HG02588 (cell line): ENCODE data around the gene MYADML2.

Experiments
- ATAC-seq: cut with Tn5 transposase; IDR thresholded peaks from one replicate; pipeline ENCODE4 v1.9.1; 2021; ENCODE audit warnings: mild to moderate bottlenecking, moderate library complexity; ENCODE audit not compliant: unreplicated experiment

The MYADML2 gene

DNA sequence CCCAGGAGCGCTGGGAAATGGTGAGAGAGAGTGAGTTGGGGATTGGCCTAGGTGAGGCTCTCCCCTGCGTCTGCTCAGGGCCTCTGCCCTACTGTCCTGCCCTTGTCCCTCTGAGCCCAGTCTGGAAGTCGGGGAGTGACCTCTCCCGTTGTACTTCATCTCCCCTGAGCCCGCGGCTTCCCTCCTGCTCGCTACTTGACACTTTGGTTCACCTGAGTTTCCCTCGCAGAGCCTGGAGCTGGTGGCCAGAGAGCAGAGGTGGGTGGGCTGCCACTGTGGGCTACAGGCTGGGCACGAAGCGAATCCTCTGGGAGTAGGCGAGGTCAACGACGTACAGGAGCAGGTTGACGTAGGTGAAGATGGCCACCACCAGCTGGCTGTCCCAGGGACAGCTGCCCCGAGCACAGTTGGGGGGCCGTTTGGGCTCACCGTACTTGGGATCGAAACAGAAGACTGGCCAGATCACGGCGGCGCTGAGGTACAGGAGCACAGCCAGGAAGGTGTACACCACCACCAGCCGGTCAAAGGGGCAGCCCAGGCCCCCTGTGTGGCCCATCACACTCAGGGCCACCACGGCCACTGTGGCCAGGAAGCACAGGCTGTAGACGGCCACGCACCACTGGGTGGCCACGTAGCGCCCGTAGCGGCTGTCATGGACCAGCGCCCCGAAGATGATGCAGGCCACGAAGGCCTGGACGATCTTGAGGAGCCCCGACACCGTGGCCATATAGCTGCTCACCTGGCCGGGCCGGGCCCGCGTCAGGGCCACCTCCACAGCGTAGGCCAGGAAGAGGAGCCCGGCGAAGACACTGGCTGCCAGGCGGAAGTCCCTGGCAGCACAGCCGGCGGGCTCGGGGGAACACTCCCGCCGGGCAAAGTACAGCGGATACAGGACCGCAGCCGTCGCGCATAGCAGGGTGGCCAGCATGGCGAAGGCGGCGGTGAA lies 6.2 kb downstream of the MYADML2 start:
- no peak for ATAC-seq

DNA sequence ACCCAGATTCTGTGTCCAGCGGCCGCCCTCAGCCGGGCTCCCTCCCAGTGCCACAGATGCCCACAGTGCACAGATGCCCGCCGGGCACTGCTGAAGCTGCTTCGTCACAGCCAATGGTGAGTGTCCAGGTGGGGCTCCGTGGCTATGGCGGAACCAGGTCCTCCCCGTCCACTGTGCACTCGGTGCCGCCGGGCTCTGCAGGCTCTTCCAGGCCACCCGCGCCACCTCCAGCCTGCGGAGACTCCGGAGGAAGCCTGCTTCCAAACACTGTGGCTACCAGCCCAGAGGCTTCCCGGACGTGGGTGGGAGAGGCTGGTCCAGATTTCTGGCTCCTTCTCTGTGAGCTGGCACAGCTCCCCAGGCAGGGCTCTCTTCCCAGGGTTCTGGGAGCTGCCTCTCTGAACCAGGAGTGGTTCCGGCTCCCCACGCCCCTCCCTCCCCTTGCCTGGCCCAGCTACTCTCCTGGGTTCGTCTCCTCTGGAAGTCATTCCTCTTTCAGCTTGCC lies 7.1 kb downstream of the MYADML2 start:
- ATAC-seq: no peak

DNA sequence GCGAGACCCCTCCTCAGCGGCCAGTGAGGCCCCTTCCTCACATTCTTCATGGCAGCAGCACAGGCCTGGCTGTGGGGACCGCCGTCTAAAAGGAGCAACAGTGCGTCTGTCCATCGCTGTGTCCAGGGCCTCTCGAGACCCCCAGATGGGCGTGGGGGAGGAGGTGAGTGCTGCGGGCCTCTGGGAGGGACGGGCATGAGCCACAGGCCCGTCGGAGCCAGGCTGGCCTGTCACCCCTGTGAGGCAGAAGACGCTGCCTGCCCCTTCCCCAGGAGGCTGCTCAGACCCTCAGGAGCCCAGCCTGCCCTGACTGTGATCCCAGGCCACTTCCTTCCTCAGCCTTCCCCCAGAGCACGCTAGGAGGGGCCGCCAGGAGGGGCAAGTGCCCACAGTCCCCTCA lies 7.8 kb downstream of the MYADML2 start:
- no peak for ATAC-seq

DNA sequence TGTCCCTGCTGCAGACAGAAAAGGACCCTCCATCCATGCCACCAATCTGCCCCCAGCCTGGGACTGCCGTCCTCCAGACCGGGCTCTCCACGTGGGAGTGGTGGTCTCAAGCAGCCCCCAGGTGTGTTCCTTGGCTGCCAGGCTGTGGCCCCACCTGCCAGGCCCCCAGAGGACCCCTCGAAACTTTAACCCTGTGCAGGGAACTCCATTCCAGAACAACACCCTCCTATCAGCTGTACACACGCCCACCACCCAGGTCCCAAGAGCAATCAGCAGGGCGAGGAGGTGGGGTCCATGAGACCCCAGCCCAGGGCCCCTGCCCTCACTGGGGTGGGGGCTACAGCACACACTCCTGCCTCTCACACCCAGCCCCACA lies 11.3 kb downstream of the MYADML2 start:
- ATAC-seq: no peak

DNA sequence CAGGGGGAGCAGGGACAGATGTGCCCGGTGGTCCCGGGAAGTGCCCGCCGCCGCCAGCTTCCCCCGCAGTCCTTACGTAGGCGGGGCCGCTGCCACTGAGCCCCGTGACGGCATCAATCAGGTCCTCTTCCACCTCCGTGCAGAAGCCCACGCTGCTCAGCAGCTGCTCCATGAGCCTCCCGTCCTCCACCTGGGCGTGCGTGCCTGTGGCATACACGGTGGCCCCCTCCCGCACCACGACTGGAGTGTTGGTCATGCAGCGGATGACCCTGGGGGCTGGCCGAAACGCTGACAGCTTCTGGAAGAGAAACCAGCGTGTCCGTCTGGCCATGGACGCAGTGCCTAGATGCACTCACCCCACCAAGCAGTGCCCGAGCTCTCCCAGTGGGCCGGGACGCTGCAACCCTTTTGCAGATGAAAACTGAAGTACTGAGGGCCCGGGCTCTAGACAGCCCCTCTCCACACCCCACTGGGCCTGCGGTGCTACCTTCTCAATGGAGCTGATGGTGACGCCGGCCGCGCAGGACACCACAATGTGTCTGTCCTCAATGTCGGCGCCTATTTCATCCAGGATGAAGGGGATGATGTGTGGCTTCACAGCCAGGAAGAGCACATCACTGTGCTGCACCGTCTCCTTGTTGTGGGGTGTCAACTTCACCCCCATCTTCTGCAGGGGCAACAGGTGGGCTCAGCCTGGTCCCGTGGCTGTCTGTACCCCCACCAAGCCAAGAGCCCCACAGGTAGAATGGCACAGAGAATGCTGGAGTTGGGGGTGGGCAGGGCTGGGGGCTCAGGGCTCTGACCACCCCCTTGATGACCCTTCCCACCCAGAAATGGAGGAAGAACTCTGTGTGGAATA lies 12.0 kb downstream of the MYADML2 start:
- no peak for ATAC-seq

DNA sequence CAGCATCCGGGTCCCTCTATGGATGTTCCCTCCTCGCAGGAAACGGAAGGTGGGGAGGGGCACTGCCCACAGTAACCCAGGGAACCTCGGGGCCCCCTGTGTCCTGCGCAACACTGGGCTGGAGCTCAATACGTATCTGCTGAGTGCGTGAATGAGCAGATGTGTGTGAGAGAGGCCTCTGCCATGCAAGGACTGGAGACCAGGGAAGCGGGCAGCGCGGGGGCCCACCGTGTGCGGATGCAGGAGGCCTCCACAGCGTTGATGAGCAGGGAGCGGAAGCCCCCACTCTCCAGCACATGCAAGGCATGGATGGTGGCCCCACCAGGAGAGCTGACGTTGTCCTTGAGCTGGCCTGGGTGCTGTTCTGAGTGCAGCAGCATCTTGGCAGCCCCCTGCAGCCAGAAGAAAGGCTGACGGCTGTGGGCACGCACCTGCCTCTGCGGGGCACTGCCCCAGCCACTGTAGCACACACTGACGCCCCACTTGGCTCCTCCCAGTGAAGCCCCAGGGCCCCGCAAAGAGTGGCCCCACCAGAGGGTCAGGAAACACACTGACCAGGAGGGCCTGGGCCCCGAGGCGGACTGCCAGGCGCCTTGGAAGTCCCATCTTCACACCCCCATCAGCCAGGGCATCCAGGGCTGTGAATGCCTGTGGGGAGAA lies 12.8 kb downstream of the MYADML2 start:
- no peak for ATAC-seq

DNA sequence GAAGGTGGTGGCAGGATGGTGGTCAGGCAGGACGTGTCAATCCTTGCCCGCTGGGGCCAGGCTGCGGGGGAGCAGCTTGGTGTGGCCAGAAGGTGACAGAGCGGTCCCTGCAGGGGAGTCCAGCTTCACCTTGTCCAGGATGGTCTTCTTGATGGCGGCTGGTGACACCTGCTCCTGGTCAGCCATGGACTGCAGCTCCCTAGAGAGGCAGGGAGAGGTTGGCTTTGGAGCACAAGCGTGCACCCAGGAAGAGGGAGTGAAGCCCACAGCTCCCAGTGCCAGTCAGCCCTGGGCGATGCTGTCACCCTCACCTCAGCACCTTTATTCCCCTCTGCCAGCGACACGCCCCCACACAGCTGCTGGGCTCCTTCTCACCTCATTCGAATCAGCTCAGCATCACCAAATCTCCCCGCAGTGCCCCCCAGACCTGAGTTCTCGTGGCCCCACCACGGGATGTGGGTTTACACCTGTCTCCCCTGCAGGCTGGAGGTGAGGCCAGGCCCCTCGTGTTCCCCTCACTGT lies 13.8 kb downstream of the MYADML2 start:
- no peak for ATAC-seq

DNA sequence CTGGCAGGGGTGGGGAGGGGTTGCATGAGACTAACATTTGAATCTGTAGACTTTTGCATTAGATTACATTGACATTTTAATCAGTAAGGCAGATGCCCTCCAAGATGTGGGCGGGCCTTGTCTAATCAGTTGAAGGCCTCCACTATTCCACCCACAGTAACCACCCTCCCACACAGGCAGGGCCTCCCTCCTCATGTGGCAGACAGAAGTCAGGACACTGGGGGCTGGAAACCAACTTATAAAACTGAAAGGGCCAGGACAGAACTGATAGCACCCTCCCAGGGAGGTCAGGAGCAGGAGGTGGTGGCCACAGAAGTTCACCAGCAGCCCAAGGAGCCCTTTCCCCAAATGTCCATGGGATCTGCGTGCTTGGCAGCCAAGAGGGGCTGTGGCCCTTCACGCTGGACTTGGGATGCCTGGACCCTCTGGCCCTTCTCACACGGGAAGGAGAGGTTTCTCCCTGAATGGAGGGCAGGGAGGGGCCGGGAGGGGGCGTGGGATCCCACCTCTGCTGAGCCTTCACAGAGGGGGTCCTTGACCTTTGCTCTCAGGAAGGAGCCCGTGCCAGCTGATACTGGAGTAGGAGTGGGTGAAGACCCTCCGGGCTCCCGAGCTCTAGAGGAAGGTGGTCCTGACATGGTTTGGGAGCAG lies 14.6 kb downstream of the MYADML2 start:
- ATAC-seq: no peak

DNA sequence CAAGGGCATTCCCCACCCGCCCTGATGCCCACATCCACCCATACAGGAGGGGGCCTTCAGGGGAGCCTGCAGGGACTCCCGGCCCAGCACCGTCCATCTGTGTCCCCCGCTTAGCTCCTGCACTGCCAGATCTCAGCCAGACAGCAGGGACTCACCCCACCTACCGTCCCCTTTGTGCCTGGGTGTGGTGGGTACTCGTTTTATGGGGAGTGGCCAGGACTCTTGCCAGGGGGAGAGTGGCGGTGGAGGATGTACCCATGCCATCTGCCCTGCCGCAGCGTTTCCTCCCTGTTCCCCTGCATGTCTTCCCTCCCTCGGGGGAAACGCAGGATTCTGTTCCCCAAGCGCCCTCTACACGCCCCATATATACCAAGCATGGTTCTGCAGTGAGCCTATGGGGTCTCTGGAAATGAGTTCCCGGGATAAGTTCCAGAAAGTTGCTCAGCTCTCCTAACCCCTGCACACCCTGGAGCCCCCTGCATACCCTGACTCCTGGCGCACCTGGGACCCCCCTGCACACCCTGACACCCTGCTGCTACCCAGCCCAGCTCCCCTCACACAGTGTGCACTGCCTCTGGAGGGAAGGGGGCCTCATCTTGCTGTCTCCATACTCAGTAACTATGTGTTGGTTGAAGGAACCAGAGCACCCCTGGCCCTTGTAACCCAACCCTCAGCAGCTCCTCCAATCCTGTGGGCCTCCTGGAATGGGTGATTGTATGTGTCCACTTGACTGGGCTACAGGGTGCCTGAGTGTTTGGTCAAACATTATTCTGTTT lies 15.3 kb downstream of the MYADML2 start:
- no peak for ATAC-seq

DNA sequence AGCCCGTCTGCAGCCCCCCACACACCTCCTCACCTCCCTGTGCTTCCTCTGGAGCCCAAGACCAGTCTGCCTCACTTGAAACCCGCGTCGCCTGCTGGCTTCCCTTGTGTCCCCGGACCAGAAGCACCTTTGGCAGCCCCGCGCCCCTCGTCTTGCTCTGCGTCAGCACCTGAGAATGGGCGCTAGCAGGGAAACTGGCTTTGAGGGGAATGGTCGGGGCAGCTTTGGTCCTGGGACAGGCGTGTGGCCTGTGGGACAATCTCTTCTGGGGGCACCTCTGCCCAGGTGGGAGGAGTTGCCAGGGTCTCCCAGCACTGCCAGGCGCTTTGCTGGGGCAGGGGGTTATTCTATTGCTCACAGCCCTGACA lies 15.9 kb downstream of the MYADML2 start:
- ATAC-seq: no peak

DNA sequence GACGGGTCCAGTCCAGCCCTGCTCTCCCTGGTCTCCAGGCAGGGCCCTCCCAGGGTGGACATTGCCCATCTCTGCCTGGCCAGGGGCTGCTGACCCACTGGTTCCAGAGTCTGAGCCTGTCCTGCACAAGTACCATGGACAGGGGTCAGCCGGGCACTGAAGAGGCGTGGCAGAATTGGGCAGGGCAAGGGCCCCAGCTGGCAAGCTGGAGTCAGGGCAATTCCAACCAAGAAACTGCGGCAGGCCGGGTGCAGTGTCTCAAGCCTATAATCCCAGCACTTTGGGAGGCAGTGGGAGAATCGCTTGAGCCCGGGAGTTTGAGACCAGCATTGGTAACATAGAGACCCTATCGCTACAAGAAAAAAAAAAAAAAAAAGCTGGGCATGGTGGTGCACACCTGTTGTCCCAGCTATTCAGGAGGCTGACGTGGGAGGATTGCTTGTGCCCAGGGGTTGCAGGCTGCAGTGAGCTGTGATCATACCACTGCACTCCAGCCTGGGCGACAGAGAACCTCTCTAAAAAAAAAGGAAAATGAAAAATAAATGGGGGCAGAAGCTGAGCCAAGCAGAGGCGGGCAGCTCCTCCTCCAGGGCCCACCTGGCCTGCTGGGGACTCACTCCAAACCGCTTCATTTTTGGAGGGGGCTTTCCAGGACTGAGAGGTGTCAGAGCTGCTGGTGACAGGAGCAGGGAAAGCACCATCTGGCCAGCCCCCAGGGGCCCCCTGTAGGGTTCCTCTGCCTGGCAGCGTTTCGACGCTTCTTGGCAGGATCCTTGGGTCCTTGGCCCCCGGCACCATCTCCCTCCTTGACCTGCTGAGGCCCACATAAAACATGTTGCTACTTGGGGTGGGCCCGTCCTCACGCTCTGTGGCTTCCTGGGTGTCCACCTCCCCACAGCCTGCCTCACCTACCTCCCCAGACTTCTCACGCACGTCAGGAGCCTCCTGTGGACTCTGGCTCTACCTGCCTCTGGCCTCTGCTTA lies 16.6 kb downstream of the MYADML2 start:
- ATAC-seq: no peak

DNA sequence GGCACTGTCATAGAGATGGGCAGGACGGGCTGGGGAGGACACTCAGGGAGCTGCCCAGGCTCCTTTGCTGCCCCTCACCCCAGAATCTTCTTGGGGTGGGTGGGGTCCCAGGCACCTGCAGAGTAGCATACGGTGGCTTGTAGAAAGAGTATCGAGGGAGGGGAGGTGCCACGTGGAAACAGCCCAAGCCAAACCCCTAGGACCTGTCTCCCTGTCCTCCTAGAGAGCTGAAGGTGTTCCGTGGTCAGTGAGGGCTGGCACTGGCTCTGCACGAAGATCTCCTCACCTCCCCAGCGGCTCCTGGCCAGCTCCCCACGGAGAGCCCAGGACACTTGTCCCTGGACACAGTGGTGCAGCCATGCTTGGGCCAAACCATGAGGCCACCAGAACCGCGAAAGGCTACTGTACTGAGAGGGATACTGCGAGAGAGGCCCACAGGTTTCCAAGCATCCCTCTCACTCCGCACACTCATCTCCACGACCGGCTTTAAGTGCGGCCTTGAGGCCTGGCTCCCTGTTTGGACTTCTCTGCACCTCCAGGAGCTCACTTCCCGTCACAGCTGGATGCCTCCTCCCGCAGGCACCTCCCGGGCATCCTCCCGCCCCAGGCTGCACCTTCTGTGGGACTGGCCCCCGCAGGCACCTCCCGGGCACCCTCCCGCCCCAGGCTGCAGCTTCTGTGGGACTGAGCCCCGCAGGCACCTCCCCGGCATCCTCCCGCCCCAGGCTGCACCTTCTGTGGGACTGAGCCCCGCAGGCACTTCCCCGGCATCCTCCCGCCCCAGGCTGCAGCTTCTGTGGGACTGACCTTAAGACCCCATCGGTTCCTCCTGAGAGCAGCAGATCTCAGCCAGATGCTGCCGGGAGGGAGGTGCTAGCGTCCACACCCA lies 17.5 kb downstream of the MYADML2 start:
- no peak for ATAC-seq

DNA sequence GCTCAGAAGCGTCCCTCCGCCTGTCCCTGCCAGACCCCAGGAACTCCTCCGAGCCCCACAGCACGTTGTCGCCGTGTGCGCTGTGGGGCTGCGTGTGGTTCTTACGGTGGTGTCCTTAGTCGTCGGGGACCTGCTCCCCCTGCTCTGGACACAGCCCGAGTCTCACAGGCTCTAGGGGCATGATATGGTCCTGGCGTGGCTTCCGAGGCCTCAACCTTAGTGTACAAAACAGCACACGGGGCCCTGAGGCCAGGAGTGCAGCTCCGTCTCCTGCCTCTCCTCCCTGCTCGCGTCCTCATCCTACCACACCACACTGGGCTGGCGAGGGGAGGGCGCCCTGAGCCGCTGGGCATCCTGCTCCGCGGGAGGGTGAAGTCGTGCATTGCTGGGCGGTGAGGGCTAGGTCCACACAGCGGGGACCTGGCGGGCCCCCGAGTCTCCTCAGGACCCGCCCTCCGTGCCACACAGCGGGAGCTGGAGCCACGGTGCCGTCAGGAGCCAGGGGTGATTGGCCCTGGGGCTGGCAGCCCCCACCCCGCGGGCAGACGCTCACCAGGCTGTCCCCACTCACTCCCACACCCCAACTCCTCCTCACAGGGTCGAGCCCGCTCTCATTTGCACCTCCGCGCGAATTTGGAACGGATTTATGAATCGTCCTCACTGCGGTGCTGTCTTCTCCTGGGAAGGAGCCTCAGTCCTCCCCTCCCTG lies 18.3 kb downstream of the MYADML2 start:
- ATAC-seq: no peak

DNA sequence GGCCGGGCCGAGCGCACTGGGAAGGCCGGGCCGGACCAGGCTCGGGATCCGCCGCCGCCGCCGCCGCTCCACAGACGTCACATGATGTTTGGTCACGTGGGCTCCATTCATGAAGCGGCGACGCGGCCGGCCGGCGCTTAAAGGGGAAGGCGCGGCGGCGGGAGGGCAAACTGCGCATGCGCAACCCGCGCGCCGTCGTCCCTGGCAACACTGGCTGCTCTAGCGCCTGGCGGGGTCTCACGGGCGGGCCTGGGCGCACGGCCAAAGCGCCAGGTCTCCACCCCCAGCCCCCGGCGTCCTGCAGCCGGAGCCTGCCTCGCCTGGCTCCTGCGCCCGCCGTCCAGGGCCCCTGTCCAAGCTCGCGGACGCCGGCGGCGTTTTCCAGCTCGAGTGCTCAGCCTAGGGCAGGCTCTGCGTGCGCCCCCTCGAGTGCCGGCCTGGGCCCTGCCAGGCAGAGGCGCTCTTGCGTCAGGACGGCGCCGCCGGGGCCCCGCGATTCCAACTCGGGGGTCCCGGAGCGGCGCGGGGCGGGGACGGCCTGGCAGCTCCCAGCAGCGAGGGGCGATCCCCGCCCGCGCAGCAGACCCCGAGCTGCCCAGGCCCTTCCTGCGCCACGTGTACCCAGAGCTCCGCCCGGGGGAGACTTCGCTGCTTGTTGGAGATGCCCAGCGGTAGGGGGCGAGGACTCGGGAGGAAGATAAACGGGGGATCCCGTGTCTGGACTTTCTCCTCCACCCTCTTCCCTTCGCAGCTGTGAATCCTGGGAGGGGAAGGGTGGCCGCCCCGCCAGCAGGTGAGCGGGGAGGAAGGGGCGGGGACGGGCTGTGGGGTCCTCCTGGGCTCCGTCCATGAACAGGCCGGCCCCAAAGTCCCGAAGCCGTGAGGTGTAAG lies 19.1 kb downstream of the MYADML2 start, which contains the start of gene MAFG:
Gene MAFG (minus strand): TSS at position 83 of the 891 bp plus-strand sequence. CDS start 4,550 bp downstream, outside the sequence.
- ATAC-seq: peak; percentile 55

DNA sequence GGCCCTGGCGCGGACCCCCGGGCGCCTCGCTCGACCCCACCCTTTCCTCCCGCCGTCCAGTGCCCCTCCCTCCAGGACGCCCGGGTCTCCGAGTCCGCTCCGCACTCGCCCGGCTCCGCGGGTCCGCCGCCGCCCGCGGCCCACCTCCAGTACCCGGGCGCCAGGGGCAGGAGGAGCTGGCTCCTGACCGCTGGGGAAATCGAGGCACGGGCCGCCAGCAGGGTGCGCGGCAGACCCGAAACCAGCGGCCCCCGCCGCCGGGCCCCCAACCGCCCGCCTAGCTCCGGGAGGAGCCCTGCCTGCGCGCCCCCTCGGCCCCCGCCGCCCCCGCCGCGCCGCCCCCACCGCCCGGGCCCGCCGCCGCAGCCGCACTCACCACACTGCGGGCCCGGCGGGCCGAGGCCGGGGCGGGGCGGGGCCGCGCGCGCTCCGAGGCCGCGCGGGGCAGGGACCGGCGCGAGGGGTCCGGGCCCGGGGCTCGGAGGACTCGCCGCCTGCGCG lies 19.8 kb downstream of the MYADML2 start:
- no peak for ATAC-seq
